COLO829 (cell line): Measurements from ENCODE around the gene TGFBR2.

Experiments
- DNase-seq: peaks from one replicate; pipeline ENCODE4 v3.0.0; 2012; ENCODE audit warnings: low spot score

TGFBR2 gene

GRCh38 chr3:30606301-30607031, at the start of gene TGFBR2:
Gene TGFBR2, plus strand, starts transcription at chr3:30606601. Its CDS starts 283 bp downstream, at chr3:30606884.
- DNase-seq: peak; percentile 94

- DNase-seq: peak; percentile 40
These were observed 48.6 kb upstream of the TGFBR2 start for GRCh38 chr3:30557746-30558303.

GRCh38 chr3:30563956-30564355, 42.4 kb upstream of the TGFBR2 start:
- no peak for DNase-seq

GRCh38 chr3:30567139-30567753, 39.2 kb upstream of the TGFBR2 start:
- no peak for DNase-seq

GRCh38 chr3:30576946-30577345, 29.5 kb upstream of the TGFBR2 start:
- no peak for DNase-seq

GRCh38 chr3:30577788-30578187, 28.6 kb upstream of the TGFBR2 start:
- DNase-seq: no peak

- no peak for DNase-seq
These were observed 27.9 kb upstream of the TGFBR2 start for GRCh38 chr3:30578479-30578878.

GRCh38 chr3:30578986-30579579, 27.3 kb upstream of the TGFBR2 start:
- no peak for DNase-seq

GRCh38 chr3:30581067-30581585, 25.3 kb upstream of the TGFBR2 start:
- DNase-seq: no peak

- no peak for DNase-seq
These were observed 24.4 kb upstream of the TGFBR2 start for GRCh38 chr3:30581982-30582381.

GRCh38 chr3:30583973-30584372, 22.4 kb upstream of the TGFBR2 start:
- DNase-seq: no peak

GRCh38 chr3:30585654-30586053, 20.7 kb upstream of the TGFBR2 start:
- DNase-seq: no peak

GRCh38 chr3:30586096-30586805, 20.1 kb upstream of the TGFBR2 start:
- DNase-seq: no peak

GRCh38 chr3:30586806-30587486, 19.5 kb upstream of the TGFBR2 start:
- no peak for DNase-seq

GRCh38 chr3:30587904-30588303, 18.5 kb upstream of the TGFBR2 start:
- DNase-seq: no peak

- DNase-seq: no peak
These were observed 10.2 kb upstream of the TGFBR2 start for GRCh38 chr3:30596152-30596551.

- peak; percentile 61 for DNase-seq
These were observed 9.2 kb upstream of the TGFBR2 start for GRCh38 chr3:30597131-30597768.

- DNase-seq: no peak
These were observed 8.6 kb upstream of the TGFBR2 start for GRCh38 chr3:30597769-30598134.

- DNase-seq: no peak
These were observed 7.5 kb upstream of the TGFBR2 start for GRCh38 chr3:30598668-30599545.

GRCh38 chr3:30600572-30600971, 5.8 kb upstream of the TGFBR2 start:
- DNase-seq: no peak
